Adipocyte (in vitro differentiated cells): Measurements from ENCODE around the gene GPR157.
"Not testable (repeated sequence)": the region's sequence is repeated elsewhere in the genome, so short reads cannot be mapped to it uniquely, and the experiment has no call there.

Source experiments
- DNase-seq: peaks from one replicate; pipeline ENCODE4 v3.0.0-alpha.2; 2015; ENCODE audit warnings: low read depth
- H3K27me3 ChIP-seq: replicated peaks from 2 replicates; pipeline ENCODE4 v1.7.0; 2013; ENCODE audit warnings: mild to moderate bottlenecking, low read length, moderate library complexity; ENCODE audit not compliant: control insufficient read depth, insufficient read depth
- H3K36me3 ChIP-seq: 2 replicates; pipeline ENCODE4 v1.7.0; 2013; ENCODE audit warnings: low read length, mild to moderate bottlenecking, moderate library complexity; ENCODE audit not compliant: control insufficient read depth, insufficient read depth, severe bottlenecking
- H3K4me1 ChIP-seq: 2 replicates; pipeline ENCODE4 v1.7.0; 2013; ENCODE audit warnings: mild to moderate bottlenecking, low read length, moderate library complexity; ENCODE audit not compliant: control insufficient read depth, insufficient read depth
- H3K4me3 ChIP-seq: 2 replicates; pipeline ENCODE4 v1.7.0; 2013; ENCODE audit warnings: mild to moderate bottlenecking, low read length, moderate library complexity
- H3K9ac ChIP-seq: 2 replicates; pipeline ENCODE4 v1.7.0; 2013; ENCODE audit warnings: mild to moderate bottlenecking, low read length, moderate library complexity
- H3K9me3 ChIP-seq: 2 replicates; pipeline ENCODE4 v1.7.0; 2013; ENCODE audit warnings: mild to moderate bottlenecking, low read length, moderate library complexity; ENCODE audit not compliant: control insufficient read depth

Gene GPR157

DNA sequence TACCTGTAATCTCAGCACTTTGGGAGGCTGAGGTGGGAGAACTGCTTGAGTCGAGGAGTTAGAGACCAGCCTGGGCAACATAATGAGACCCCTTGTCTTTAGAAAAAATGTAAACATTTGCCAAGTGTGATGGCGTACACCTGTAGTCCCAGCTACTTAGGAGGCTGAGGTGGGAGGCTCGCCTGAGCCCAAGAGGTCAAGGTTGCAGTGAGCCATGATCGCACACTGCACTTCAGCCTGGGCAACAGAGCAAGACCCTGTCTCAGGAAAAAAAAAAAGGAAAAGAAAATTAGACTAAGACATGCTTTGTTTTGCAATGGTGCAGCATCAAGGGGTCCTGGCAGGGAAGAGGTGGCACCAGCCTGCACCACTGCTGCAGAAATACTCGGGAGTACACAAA is 16.8 kb upstream of the GPR157 start:
- no peak overlapping the region for H3K4me3 ChIP-seq
- DNase-seq: no peak
- peaks cover 31% of the 10 kb centered on the region for H3K4me1 ChIP-seq
- no peaks in the 10 kb centered on the region for H3K9me3 ChIP-seq
- peaks cover 17% of the 10 kb centered on the region for H3K36me3 ChIP-seq
- no peak overlapping the region for H3K9ac ChIP-seq
- no peaks in the 10 kb centered on the region for H3K27me3 ChIP-seq

DNA sequence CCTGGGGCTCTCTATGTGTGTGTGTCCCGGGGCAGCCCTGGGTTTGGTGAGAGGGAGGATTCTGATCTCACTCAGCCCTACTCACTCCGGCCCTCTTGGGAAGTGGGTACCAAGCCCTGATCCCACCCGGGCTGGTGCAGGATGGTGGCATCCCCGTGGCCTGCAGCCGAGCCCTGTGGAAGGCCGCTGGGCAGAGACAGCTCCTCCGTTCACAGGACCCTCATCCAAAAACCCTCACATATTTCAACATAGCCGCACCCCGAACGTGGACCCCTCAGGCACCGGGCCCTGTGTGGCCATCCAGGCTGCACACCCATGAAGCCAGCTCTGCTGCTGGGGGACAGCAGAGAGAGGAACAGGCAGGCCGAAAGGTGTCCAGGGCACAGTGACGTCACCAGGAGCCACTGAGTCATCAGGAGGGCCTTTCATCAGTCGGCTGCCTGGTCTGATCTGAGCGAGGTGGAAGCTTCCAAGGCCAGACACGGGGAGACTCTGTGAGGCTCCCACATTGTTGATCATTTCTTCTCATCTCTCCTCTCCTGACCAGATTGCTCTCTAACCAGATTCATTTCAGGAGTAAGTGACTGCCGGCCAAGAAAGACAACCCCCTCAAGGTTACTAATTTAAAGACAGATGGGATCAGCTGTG is 16.2 kb upstream of the GPR157 start:
- H3K9me3 ChIP-seq: no peaks in the 10 kb centered on the region
- no peak overlapping the region for H3K9ac ChIP-seq
- peak; percentile 45 for DNase-seq
- H3K4me1 ChIP-seq: peaks cover 27% of the 10 kb centered on the region
- no peak overlapping the region for H3K4me3 ChIP-seq
- H3K36me3 ChIP-seq: peaks cover 12% of the 10 kb centered on the region
- no peaks in the 10 kb centered on the region for H3K27me3 ChIP-seq

DNA sequence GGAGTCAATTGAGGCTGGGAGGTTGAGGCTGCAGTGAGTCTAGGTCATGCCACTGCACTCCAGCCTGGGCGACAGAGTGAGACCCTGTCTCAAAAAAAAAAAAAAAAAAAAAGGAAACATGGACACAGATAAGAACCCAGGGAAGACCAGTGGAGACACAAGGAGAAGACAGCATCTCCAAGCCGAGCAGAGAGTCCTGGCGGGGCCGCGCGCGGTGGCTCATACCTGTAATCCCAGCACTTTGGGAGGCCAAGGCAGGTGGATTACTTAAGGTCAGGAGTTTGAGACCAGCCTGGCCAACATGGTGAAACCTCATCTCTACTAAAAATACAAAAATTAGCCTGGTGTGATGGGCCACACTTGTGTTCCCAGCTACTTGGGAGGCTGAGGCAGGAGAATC is 15.6 kb upstream of the GPR157 start:
- H3K9ac ChIP-seq, H3K9me3 ChIP-seq, H3K36me3 ChIP-seq, H3K4me3 ChIP-seq, H3K27me3 ChIP-seq, DNase-seq: not testable (repeated sequence)
- peaks cover 22% of the 10 kb centered on the region for H3K4me1 ChIP-seq

DNA sequence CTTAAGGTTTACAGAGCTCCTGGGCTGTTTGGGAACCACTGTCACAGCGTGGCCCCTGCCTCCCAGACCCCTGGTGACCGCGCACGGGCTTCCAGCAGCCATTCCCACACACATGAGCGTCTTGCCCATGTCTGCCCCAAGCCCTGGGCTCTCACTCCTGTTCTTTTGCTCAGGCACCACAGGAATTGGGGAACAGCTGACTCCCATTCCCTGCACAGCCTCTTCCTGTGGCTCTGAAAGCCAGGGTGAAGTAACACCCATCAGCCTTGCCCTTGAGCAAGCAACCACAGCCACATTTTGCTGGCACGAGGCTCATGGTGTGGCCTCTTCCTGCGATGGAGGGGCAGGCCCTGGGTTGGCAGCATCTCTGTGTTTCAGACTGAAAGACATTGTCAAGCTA is 14.3 kb upstream of the GPR157 start:
- H3K4me1 ChIP-seq: peaks cover 17% of the 10 kb centered on the region
- H3K4me3 ChIP-seq: no peak overlapping the region
- no peaks in the 10 kb centered on the region for H3K27me3 ChIP-seq
- peak; percentile 55 for DNase-seq
- H3K36me3 ChIP-seq: peaks cover 4% of the 10 kb centered on the region
- no peaks in the 10 kb centered on the region for H3K9me3 ChIP-seq
- peak overlapping the region; percentile 44 for H3K9ac ChIP-seq

DNA sequence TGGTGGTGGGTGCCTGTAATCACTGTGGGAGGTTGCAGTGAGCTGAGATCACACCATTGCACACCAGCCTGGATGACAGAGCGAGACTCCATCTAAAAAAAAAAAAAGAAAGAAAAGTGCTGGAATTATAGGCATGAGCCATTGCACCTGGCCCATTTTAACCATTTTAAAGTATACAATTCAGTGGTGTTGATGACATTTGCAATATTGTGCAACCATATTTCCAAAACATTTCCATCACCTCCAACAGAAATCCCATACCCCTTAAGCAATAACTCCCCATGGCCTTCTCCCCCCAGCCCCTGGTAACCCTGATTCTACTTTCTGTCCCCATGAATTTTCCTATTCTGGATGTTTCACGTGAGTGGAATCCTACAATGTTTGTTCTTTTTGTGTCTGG is 11.0 kb upstream of the GPR157 start:
- Histone ChIP-seq H3K36me3 (no peaks in the 10 kb centered on the region), H3K9ac (no peak overlapping the region)

DNA sequence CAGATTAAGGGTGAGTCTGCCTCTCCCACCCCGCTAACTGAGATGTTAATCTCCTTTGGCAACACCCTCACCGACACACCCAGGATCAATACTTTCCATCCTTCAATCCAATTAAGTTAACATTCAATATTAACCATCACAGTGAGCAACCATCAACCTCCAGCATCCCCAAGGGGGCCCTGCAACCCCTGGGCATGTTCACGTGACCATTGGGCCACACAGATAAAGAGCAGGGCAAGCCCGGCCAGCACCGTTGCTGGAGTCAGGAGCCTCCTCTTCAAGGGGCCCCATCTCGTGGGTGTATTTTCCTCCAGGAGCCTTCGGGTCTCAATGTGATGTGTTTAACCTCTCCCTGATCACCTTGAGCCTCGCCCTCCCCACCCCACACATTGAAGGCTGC is 8.0 kb upstream of the GPR157 start:
- Histone ChIP-seq H3K9me3 (no peaks in the 10 kb centered on the region), H3K4me3 (no peak overlapping the region), H3K27me3 (no peaks in the 10 kb centered on the region), H3K36me3 (no peaks in the 10 kb centered on the region), H3K9ac (no peak overlapping the region), H3K4me1 (peaks cover 6% of the 10 kb centered on the region)
- no peak for DNase-seq

More for the DNA sequence above, 11.0 kb upstream of the GPR157 start:
- DNase-seq: no peak
- Histone ChIP-seq H3K4me3 (no peak overlapping the region), H3K9me3 (no peaks in the 10 kb centered on the region), H3K4me1 (peaks cover 13% of the 10 kb centered on the region), H3K27me3 (no peaks in the 10 kb centered on the region)

DNA sequence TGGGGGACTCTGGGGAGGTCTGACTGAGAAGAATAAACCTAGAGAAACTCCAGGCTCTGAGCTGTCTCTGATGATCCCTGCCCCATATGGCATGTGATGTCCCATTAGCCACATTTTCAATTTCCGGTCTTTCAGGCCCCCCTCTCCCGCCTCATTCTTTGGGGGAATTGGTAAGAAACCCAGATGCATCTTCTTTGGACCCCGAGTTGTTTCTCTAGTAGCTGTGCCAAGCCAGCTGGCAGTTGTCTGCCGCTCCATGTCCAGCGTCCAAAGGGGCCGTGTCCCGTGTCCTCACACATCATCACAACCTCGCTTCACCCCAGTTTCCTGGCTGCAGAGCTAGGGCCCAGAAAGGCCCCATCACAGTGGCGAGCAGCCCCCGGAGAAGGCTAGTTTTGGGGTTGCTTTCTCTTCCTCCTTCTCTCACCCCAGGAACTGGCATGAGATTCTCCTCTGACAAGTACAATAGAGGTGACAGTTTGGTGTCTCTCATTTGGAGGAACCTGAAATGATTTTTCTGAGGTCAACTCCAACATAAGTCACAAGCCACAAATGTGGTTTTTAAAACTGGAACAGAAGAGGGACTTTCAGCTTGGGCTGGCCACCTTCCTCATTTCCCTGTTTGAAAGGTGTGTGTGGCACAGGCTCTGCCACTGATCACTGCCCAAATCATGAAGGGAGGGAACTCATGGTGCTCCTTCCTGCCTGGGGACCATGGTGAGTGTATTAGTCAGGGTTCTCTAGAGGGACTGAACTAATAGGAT is 6.4 kb upstream of the GPR157 start:
- Histone ChIP-seq H3K9me3 (no peaks in the 10 kb centered on the region), H3K36me3 (no peaks in the 10 kb centered on the region)

DNA sequence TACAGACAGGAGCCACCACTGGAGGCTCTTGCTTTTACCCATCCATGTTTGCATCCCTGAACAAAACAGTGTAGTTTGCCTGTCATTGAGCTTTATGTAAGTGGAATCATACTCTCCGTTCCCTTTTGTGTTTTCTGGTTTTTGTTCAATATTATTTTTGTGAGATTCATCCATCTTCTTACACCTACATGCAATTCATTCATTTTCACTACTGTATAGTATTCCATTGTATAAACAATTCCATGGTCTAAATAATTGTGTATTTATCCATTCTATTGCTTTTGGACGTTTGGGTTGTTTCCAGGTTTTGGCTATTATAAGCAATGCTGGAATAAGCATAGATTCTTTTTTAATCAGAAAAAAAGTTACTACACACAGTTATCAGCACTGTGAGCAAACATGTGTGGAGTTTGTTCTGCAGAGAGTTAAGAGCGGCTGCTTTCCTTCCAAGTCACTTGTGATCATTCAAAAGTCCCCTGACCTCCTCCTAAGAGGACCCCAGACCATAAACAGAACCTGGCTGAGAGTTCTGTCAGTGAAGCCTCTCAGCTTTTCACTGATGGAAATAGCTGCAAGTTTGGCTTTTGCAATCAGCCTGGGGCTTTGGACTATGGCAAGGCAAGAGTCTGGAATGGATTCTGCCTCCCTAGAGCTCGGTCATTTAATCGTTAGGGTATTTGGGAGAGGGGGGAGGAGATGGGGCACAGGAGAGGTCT is 5.1 kb upstream of the GPR157 start:
- no peaks in the 10 kb centered on the region for H3K9me3 ChIP-seq
- no peaks in the 10 kb centered on the region for H3K27me3 ChIP-seq
- DNase-seq: no peak

More for the DNA sequence above, 6.4 kb upstream of the GPR157 start:
- Histone ChIP-seq H3K9ac (no peak overlapping the region), H3K27me3 (no peaks in the 10 kb centered on the region), H3K4me3 (no peak overlapping the region), H3K4me1 (peaks cover 6% of the 10 kb centered on the region)
- no peak for DNase-seq

DNA sequence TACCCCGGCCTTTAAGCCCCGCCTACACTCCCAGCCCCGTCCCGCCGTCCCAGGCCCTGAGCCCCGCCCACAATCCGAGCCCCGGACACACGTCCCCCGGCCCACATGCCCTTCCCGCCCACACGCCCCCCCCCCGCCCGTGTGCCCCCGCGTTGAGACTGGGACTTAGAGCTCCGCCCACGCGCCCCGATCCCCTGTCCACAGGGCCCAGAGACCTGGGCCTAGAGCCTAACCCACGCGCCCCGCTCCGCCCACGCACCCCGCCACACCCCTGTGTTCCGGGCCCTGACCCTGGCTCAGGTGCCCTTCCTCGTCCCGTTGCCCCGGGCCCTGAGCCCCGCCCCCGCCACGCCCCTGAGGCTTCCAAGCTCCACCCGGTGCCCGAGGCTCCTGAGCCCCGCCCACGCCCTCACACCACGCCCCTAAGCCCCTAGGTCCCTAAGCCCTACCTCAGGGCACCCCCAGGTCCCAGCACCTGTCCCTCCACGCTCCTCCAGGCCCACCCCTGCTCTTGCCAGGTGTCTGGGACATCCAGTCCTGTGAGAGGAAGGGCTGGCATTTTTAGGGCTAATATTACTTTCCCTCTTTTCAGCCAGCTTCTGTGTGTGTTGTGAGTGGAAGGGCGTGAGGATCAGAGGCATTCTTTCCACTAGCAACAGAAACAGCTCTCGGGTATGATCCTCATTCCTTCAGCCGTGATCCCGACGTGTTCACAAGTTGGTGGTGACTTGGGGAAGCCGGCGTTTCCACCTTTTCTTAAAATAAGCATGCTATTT is 552 bp upstream of the GPR157 start:
- no peaks in the 10 kb centered on the region for H3K9me3 ChIP-seq
- H3K36me3 ChIP-seq: no peaks in the 10 kb centered on the region

More for the DNA sequence above, 5.1 kb upstream of the GPR157 start:
- no peak overlapping the region for H3K9ac ChIP-seq
- H3K4me1 ChIP-seq: peaks cover 11% of the 10 kb centered on the region
- no peak overlapping the region for H3K4me3 ChIP-seq
- H3K36me3 ChIP-seq: no peaks in the 10 kb centered on the region

DNA sequence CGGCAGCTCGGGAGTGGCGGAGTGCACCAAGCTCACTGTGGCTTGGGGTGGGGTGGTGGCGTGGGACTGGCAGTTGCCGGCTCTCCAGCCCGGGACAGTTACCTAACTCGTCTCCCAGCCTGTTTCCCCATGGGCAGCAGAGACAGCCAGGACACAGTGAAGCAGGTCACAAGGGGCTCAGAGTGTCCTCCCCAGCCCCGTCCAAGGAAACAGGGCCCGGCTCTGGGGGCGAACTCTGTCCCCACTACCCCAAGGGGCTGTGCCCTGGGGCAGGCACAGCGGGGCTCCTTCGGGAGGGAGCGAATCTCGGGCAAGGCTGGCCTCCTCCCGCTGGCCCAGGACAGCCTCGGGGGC is 759 bp downstream of the GPR157 start:
- DNase-seq: no peak
- peak overlapping the region; percentile 84 for H3K9ac ChIP-seq
- no peaks in the 10 kb centered on the region for H3K9me3 ChIP-seq
- H3K4me3 ChIP-seq: peak overlapping the region; percentile 82
- H3K36me3 ChIP-seq: no peaks in the 10 kb centered on the region
- H3K4me1 ChIP-seq: peaks cover 26% of the 10 kb centered on the region
- no peaks in the 10 kb centered on the region for H3K27me3 ChIP-seq

More for the DNA sequence above, 552 bp upstream of the GPR157 start:
- Histone ChIP-seq H3K9ac (peak overlapping the region; percentile 34), H3K4me1 (peaks cover 26% of the 10 kb centered on the region), H3K27me3 (no peaks in the 10 kb centered on the region), H3K4me3 (peak overlapping the region; percentile 69)
- peak; percentile 77 for DNase-seq
